T-helper 22 cell (primary cell): Measurements from ENCODE around the gene PHYHD1.

Source experiments
- DNase-seq: peaks from one replicate; pipeline ENCODE4 v3.0.0-alpha.2; 2020; ENCODE audit warnings: low read depth

The PHYHD1 gene

GRCh38 chr9:128920381-128921058 lies at the start of gene PHYHD1:
Gene PHYHD1 (plus strand): TSS chr9:128920982. CDS start chr9:128922324, 1,342 bp downstream.
- DNase-seq: no peak

GRCh38 chr9:128877852-128878251 lies 42.9 kb upstream of the PHYHD1 start:
- no peak for DNase-seq

GRCh38 chr9:128881884-128882676 lies 38.7 kb upstream of the PHYHD1 start, which contains the start of the genes KYAT1 and LRRC8A:
Gene KYAT1 (minus strand): TSS chr9:128881950. CDS start chr9:128845405, 36,545 bp downstream.
Gene LRRC8A (plus strand): TSS chr9:128882133. CDS start chr9:128907165, 25,032 bp downstream.
- peak; percentile 96 for DNase-seq

- DNase-seq: no peak
These were observed 37.8 kb upstream of the PHYHD1 start for GRCh38 chr9:128882677-128883603.

GRCh38 chr9:128884164-128884563 lies 36.6 kb upstream of the PHYHD1 start:
- DNase-seq: no peak

GRCh38 chr9:128885376-128885775 lies 35.4 kb upstream of the PHYHD1 start:
- DNase-seq: no peak

GRCh38 chr9:128885798-128886197 lies 35.0 kb upstream of the PHYHD1 start:
- DNase-seq: no peak

GRCh38 chr9:128886211-128886891 lies 34.4 kb upstream of the PHYHD1 start:
- DNase-seq: no peak

GRCh38 chr9:128887049-128887448 lies 33.7 kb upstream of the PHYHD1 start:
- no peak for DNase-seq

- no peak for DNase-seq
These were observed 32.9 kb upstream of the PHYHD1 start for GRCh38 chr9:128887914-128888350.

- no peak for DNase-seq
These were observed 29.2 kb upstream of the PHYHD1 start for GRCh38 chr9:128891321-128892220.

- no peak for DNase-seq
These were observed 28.4 kb upstream of the PHYHD1 start for GRCh38 chr9:128892221-128892921.

- no peak for DNase-seq
These were observed 27.4 kb upstream of the PHYHD1 start for GRCh38 chr9:128893354-128893753.

- no peak for DNase-seq
These were observed 26.0 kb upstream of the PHYHD1 start for GRCh38 chr9:128894764-128895163.

- no peak for DNase-seq
These were observed 25.2 kb upstream of the PHYHD1 start for GRCh38 chr9:128895556-128895955.

GRCh38 chr9:128898382-128898781 lies 22.4 kb upstream of the PHYHD1 start:
- DNase-seq: no peak

- DNase-seq: no peak
These were observed 21.8 kb upstream of the PHYHD1 start for GRCh38 chr9:128898845-128899565.

GRCh38 chr9:128899566-128900322 lies 21.0 kb upstream of the PHYHD1 start:
- DNase-seq: no peak
